Measurements from ENCODE around the gene PTPN1. TPM values are rescaled to one million over a fixed set of nuclear protein-coding genes. Genes with fewer than 3 reads are reported as not detected.

Gene PTPN1
- total and polyA plus RNA-seq, 10 of the 15 experiments (the other 5 are each of a cell fraction or from before 2014, with no cell fraction given) = 15.9 to 74.7 (median 43.9) TPM

GRCh38 chr20:50587291-50587961 is 77.2 kb downstream of the PTPN1 start:
- Histone ChIP-seq H3K27ac (ENCODE audit: control insufficient read depth, insufficient read depth) (no peak overlapping the region), H3K4me1 (ENCODE audit: control insufficient read depth, insufficient read depth, low read length) (no peaks in the 10 kb centered on the region), H3K4me3 (no peak overlapping the region), H4K20me1 (ENCODE audit: control insufficient read depth, insufficient read depth) (no peaks in the 10 kb centered on the region), H3K27me3 (replicated peaks in 1 of 2; ENCODE audit: control insufficient read depth in 2 of 2, insufficient read depth in 2 of 2, low read length in 1 of 2) (no peaks in the 10 kb centered on the region), H3K4me2 (ENCODE audit: control insufficient read depth, insufficient read depth) (no peak overlapping the region), H3K36me3 (ENCODE audit: control insufficient read depth in 2 of 2, insufficient read depth in 2 of 2, low read length in 1 of 2) (peaks cover 25 to 41% of the 10 kb centered on the region in 2 experiments), H3K79me2 (ENCODE audit: control insufficient read depth, insufficient read depth, low read length) (no peaks in the 10 kb centered on the region), H3K9me3 (replicated peaks; ENCODE audit: control insufficient read depth, insufficient read depth, low read length) (no peaks in the 10 kb centered on the region), H3K9ac (ENCODE audit: control insufficient read depth, insufficient read depth, low read length) (no peak overlapping the region), H2AFZ (ENCODE audit: control insufficient read depth, low read depth, low read length) (no peak overlapping the region)
- ChIA-PET POLR2A (interaction anchor here (1.2 kb wide), 1 partner anchor 76 kb away, joined by 3 read pairs; no protein-coding TSS in a partner anchor), SMC1A (ENCODE audit: uncharacterized antibody, unreplicated experiment) (interaction anchor here (0.9 to 1.4 kb wide), 5 partner anchors 8 to 119 kb away, joined by 3 read pairs; no protein-coding TSS in a partner anchor), CTCF (interaction anchor here (0.6 to 5.8 kb wide), 28 partner anchors 10 to 400 kb away, joined by 3 to 36 read pairs (median 5); partner anchors contain the start of gene PTPN1), RAD21 (ENCODE audit: unreplicated experiment) (interaction anchor here (1.1 kb wide), 1 partner anchor 104 kb away, joined by 6 read pairs; no protein-coding TSS in a partner anchor)
- intact Hi-C loops (cut with micrococcal nuclease; ENCODE audit: unreplicated experiment) (no loop called here), in situ Hi-C loops (cut with MboI) (no loop called here)
- no peak for TF ChIP-seq EP300 (IDR thresholded peaks at IDR 0.05; ENCODE audit: borderline replicate concordance in 1 of 2, control insufficient read depth in 1 of 2, low read depth in 2 of 2, low read length in 2 of 2)
- FAIRE-seq (no peak), DNase-seq (ENCODE audit: low read depth, low spot score) (no peak), ATAC-seq (no peak; the same call in 2 of the 3 replicates)
- BruUV-seq (replicated peaks) = no TSS peak
- WGBS (ENCODE audit: insufficient coverage, insufficient replicate concordance, low lambda C conversion rate, missing lambda C conversion rate) = 92% methylated on average over 19 of the region's 19 CpGs

- Histone ChIP-seq H3K9me3 (replicated peaks; ENCODE audit: control insufficient read depth, insufficient read depth, low read length) (no peaks in the 10 kb centered on the region), H3K4me1 (ENCODE audit: control insufficient read depth, insufficient read depth, low read length) (no peaks in the 10 kb centered on the region), H3K27ac (ENCODE audit: control insufficient read depth, insufficient read depth) (no peak overlapping the region), H3K79me2 (ENCODE audit: control insufficient read depth, insufficient read depth, low read length) (no peaks in the 10 kb centered on the region), H4K20me1 (ENCODE audit: control insufficient read depth, insufficient read depth) (no peaks in the 10 kb centered on the region), H2AFZ (ENCODE audit: control insufficient read depth, low read depth, low read length) (no peak overlapping the region), H3K4me2 (ENCODE audit: control insufficient read depth, insufficient read depth) (no peak overlapping the region), H3K36me3 (ENCODE audit: control insufficient read depth in 2 of 2, insufficient read depth in 2 of 2, low read length in 1 of 2) (peaks cover 20 to 37% of the 10 kb centered on the region in 2 experiments), H3K27me3 (replicated peaks in 1 of 2; ENCODE audit: control insufficient read depth in 2 of 2, insufficient read depth in 2 of 2, low read length in 1 of 2) (no peaks in the 10 kb centered on the region), H3K9ac (ENCODE audit: control insufficient read depth, insufficient read depth, low read length) (no peak overlapping the region), H3K4me3 (no peak overlapping the region)
- 50% methylated on average over 12 of the region's 12 CpGs for WGBS (ENCODE audit: insufficient coverage, insufficient replicate concordance, low lambda C conversion rate, missing lambda C conversion rate)
- DNase-seq (ENCODE audit: low read depth, low spot score) (no peak), FAIRE-seq (peak; percentile 91), ATAC-seq (peak; percentile 84)
- in situ Hi-C loops (cut with MboI) = no loop called here
- ChIA-PET SMC1A (ENCODE audit: uncharacterized antibody, unreplicated experiment) (interaction anchor here (0.9 to 1.4 kb wide), 5 partner anchors 9 to 407 kb away, joined by 3 to 4 read pairs (median 3); no protein-coding TSS in a partner anchor), RAD21 (ENCODE audit: unreplicated experiment) (interaction anchor here (0.9 to 1.5 kb wide), 4 partner anchors 26 to 162 kb away, joined by 3 to 6 read pairs (median 3); no protein-coding TSS in a partner anchor), CTCF (interaction anchor here (0.6 to 5.8 kb wide), 35 partner anchors 9 to 401 kb away, joined by 3 to 36 read pairs (median 4); no protein-coding TSS in a partner anchor), POLR2A (interaction anchor here (0.7 to 1.2 kb wide), 2 partner anchors 77 to 446 kb away, joined by 3 to 7 read pairs; no protein-coding TSS in a partner anchor)
- intact Hi-C loops (cut with micrococcal nuclease; ENCODE audit: unreplicated experiment) = no loop called here
- BruUV-seq (replicated peaks) = no TSS peak
- TF ChIP-seq BHLHE40 (IDR thresholded peaks at IDR 0.05; ENCODE audit: borderline replicate concordance in 1 of 2, low read depth in 2 of 2, low read length in 1 of 2) = peak in 1 of 2 experiments; percentile 29; a peak in 2 of 4 replicates
- no peak for TF ChIP-seq NKRF (conservative IDR thresholded peaks at IDR 0.05)
- TF ChIP-seq ZBTB33 (IDR thresholded peaks at IDR 0.05) = 0 out of 2 replicates have a peak, but pooled peaks have one; percentile 4
- no peak for TF ChIP-seq YY1 (IDR thresholded peaks at IDR 0.05; ENCODE audit: low read depth, low read length)
- TF ChIP-seq STAT3 (IDR thresholded peaks at IDR 0.05; ENCODE audit: low read depth, low read length) = no peak
- no peak for TF ChIP-seq SREBF1 (IDR thresholded peaks at IDR 0.05; ENCODE audit: low read length)
- no peak for TF ChIP-seq CREM (IDR thresholded peaks at IDR 0.05; ENCODE audit: low read depth)
- peak; percentile 55 for TF ChIP-seq RAD21 (IDR thresholded peaks at IDR 0.05; ENCODE audit: insufficient read depth, low read depth, low read length)
Measured at GRCh38 chr20:50588034-50588736, 78.0 kb downstream of the PTPN1 start.

All from GM12878 (cell line).